PC-3 (cell line): ENCODE results near the gene HS3ST5.

ENCODE experiments used
- EZH2 ChIP-seq: fragments of 300-600 bp; sonication (generic); IDR thresholded peaks from one replicate; pipeline ENCODE4 v1.6.1; 2017; ENCODE audit warnings: antibody characterized with exemption, mild to moderate bottlenecking, low read length; ENCODE audit not compliant: unreplicated experiment
- EZH2phosphoT487 ChIP-seq: fragments of 300-600 bp; sonication (generic); IDR thresholded peaks from 2 replicates; pipeline ENCODE4 v1.6.1; 2018; ENCODE audit warnings: mild to moderate bottlenecking, antibody characterized with exemption, low read length, borderline replicate concordance
- TF ChIP-seq, protein P1 (sequence below): fragments of 300-600 bp; sonication (generic); conservative IDR thresholded peaks from 2 replicates; pipeline ENCODE4 v1.5.1; 2017; ENCODE audit warnings: antibody characterized with exemption, low read depth, mild to moderate bottlenecking, low read length

DNA sequence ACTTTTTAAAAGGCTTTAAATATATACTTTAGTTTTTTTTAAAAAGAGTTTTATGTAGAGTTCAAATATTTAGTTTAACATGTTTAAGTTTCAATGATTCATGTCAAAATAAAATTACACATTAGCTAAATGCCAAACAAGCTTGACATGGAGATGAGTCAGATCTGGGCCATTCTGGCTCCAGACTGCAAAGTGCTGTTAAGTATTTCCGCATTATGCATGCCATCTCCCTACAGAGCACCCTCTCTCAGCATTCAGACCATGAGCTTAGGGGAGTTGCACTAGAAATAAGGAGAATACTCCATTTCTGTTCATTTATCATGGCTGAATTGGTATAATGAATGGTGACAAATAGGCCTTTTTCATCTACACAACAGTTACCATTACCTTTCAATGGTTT, 21.5 kb upstream of the HS3ST5 start:
- TF ChIP-seq, protein P1, sequence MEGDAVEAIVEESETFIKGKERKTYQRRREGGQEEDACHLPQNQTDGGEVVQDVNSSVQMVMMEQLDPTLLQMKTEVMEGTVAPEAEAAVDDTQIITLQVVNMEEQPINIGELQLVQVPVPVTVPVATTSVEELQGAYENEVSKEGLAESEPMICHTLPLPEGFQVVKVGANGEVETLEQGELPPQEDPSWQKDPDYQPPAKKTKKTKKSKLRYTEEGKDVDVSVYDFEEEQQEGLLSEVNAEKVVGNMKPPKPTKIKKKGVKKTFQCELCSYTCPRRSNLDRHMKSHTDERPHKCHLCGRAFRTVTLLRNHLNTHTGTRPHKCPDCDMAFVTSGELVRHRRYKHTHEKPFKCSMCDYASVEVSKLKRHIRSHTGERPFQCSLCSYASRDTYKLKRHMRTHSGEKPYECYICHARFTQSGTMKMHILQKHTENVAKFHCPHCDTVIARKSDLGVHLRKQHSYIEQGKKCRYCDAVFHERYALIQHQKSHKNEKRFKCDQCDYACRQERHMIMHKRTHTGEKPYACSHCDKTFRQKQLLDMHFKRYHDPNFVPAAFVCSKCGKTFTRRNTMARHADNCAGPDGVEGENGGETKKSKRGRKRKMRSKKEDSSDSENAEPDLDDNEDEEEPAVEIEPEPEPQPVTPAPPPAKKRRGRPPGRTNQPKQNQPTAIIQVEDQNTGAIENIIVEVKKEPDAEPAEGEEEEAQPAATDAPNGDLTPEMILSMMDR, result no peak
- no peak for TF ChIP-seq EZH2
- TF ChIP-seq EZH2phosphoT487, result no peak
